A549 (cell line): ENCODE measurements around the gene FBXL13.

Experiments used
- MAFK ChIP-seq: fragments of 450-650 bp; IDR thresholded peaks from 2 replicates; pipeline ENCODE4 v1.6.1; 2014; ENCODE audit not compliant: partially characterized antibody
- MAZ ChIP-seq: fragments of 150-350 bp; IDR thresholded peaks from 2 replicates; pipeline ENCODE4 v1.6.1; 2014; ENCODE audit warnings: antibody characterized with exemption, low read depth, low read length, borderline replicate concordance
- MYC ChIP-seq: IDR thresholded peaks from 2 replicates; pipeline ENCODE4 v1.6.1; 2012; ENCODE audit warnings: mild to moderate bottlenecking, inconsistent platforms, low read length, improper control_type of control experiment, borderline replicate concordance
- TF ChIP-seq, protein P1 (sequence below): fragments of >200 bp; sonication (Bioruptor Twin); formaldehyde crosslinking; IDR thresholded peaks from 3 replicates; pipeline ENCODE4 v1.5.1; 2016

- no peak for TF ChIP-seq MAZ
- no peak for TF ChIP-seq MAFK
- TF ChIP-seq MYC: no peak
- TF ChIP-seq, protein P1, sequence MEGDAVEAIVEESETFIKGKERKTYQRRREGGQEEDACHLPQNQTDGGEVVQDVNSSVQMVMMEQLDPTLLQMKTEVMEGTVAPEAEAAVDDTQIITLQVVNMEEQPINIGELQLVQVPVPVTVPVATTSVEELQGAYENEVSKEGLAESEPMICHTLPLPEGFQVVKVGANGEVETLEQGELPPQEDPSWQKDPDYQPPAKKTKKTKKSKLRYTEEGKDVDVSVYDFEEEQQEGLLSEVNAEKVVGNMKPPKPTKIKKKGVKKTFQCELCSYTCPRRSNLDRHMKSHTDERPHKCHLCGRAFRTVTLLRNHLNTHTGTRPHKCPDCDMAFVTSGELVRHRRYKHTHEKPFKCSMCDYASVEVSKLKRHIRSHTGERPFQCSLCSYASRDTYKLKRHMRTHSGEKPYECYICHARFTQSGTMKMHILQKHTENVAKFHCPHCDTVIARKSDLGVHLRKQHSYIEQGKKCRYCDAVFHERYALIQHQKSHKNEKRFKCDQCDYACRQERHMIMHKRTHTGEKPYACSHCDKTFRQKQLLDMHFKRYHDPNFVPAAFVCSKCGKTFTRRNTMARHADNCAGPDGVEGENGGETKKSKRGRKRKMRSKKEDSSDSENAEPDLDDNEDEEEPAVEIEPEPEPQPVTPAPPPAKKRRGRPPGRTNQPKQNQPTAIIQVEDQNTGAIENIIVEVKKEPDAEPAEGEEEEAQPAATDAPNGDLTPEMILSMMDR: no peak
Measured at GRCh38 chr7:103106005-103106702, 31.6 kb upstream of the FBXL13 start.
